Motor neuron (in vitro differentiated cells): ENCODE results near the gene DUOXA1. TPM values are rescaled to one million over a fixed set of nuclear protein-coding genes. Genes with fewer than 3 reads are reported as not detected.
"Not testable (repeated sequence)": the region's sequence is repeated elsewhere in the genome, so short reads cannot be mapped to it uniquely, and the experiment has no call there.

Experiments used
- ATAC-seq, 8 experiments: fragments of 200-7000 bp; cut with Tn5 transposase; replicated peaks in 6 of 8; 2 replicates each; pipeline ENCODE4 v1.8.0; 2021; ENCODE audit warnings: mild to moderate bottlenecking in 8 of 8, moderate library complexity in 8 of 8
- H3K27ac ChIP-seq, 2 donors: fragments of 250-450 bp; sonication (Bioruptor Pico); 2 replicates each; pipeline ENCODE4 v1.9.0; 2021; ENCODE audit warnings: antibody characterized with exemption in 2 of 2, mild to moderate bottlenecking in 2 of 2, moderate library complexity in 1 of 2
- H3K4me1 ChIP-seq, 2 donors: fragments of 250-450 bp; sonication (Bioruptor Pico); replicated peaks in 1 of 2; 2 replicates each; pipeline ENCODE4 v1.6.1; 2021; ENCODE audit warnings: antibody characterized with exemption in 2 of 2, mild to moderate bottlenecking in 2 of 2, moderate library complexity in 1 of 2
- H3K4me3 ChIP-seq, 5 donors: fragments of 250-450 bp; sonication (Bioruptor Pico); 2 replicates each; pipeline ENCODE4 v1.9.0; 2021; ENCODE audit warnings: antibody characterized with exemption in 5 of 5, mild to moderate bottlenecking in 5 of 5, moderate library complexity in 4 of 5
- WGBS, 10 experiments: fragments of 450-650 bp; shearing (Covaris generic); methylation state at CpG; one replicate each; pipeline ENCODE4 v1.0.0; 2022; 5-methylcytosine and 5-hydroxymethylcytosine counted together
- in situ Hi-C, 9 experiments: fragments of 400-800 bp; cut with MboI; loops; one replicate each; pipeline ENCODE4 v1.15.0; 2021; ENCODE audit warnings: low sequenced_read_pairs in 9 of 9, low pct_unique_long_range_greater_than_20kb in 2 of 9; ENCODE audit not compliant: unreplicated experiment in 9 of 9
- total RNA-seq, 8 experiments: library from RNA; unstranded; fragments of 300-600 nt; gene quantifications; 2 replicates each; pipeline versions ENCODE4 v1.2.3 to v1.2.4, GENCODE V29; 2022

DUOXA1 gene
- total RNA-seq, 8 experiments from 2014 or later = 0.05 to 3.3 (median 0.48) TPM; not detected in 2

GRCh38 chr15:45084163-45084562 lies 45.5 kb downstream of the DUOXA1 start:
- 11 to 94% (median 49%) methylated on average over 1 to 3 of the region's 3 CpGs; no CpG with 5 or more reads in 1 of the 10 experiments for WGBS, 10 experiments
- Histone ChIP-seq H3K27ac (no peak overlapping the region), H3K4me3 (no peak overlapping the region), H3K4me1 (peaks cover 6% of the 10 kb centered on the region in 2 donors)
- no peak for ATAC-seq
- in situ Hi-C loops = no loop called here

GRCh38 chr15:45083223-45083622 lies 46.5 kb downstream of the DUOXA1 start:
- Histone ChIP-seq H3K27ac (no peak overlapping the region), H3K4me3 (no peak overlapping the region), H3K4me1 (peaks cover 0 to under 1% of the 10 kb centered on the region in 2 donors)
- ATAC-seq = no peak
- in situ Hi-C loops = no loop called here

GRCh38 chr15:45082412-45082811 lies 47.3 kb downstream of the DUOXA1 start:
- WGBS, 10 experiments = 75 to 77% methylated on average over 4 to 5 of the region's 10 CpGs; no CpG with 5 or more reads in 8 of the 10 experiments
- ATAC-seq, H3K27ac ChIP-seq, in situ Hi-C loops, H3K4me1 ChIP-seq, H3K4me3 ChIP-seq: not testable (repeated sequence)

GRCh38 chr15:45080593-45080992 lies 49.1 kb downstream of the DUOXA1 start:
- WGBS, 10 experiments = no CpG with 5 or more reads among the region's 3 CpGs
- in situ Hi-C loops, H3K27ac ChIP-seq, H3K4me1 ChIP-seq, ATAC-seq, H3K4me3 ChIP-seq: not testable (repeated sequence)

- peak in 1 of 8 experiments; percentile 18 for ATAC-seq
Observed at GRCh38 chr15:45079628-45080246, 49.9 kb downstream of the DUOXA1 start.

GRCh38 chr15:45079201-45079600 lies 50.5 kb downstream of the DUOXA1 start:
- H3K4me3 ChIP-seq, in situ Hi-C loops, H3K27ac ChIP-seq, H3K4me1 ChIP-seq, ATAC-seq: not testable (repeated sequence)
- 90% methylated on average over 2 of the region's 5 CpGs; no CpG with 5 or more reads in 9 of the 10 experiments for WGBS, 10 experiments

More at GRCh38 chr15:45079628-45080246, 49.9 kb downstream of the DUOXA1 start:
- WGBS, 10 experiments = 20 to 80% methylated on average over 1 of the region's 5 CpGs; no CpG with 5 or more reads in 8 of the 10 experiments
- H3K4me3 ChIP-seq, H3K4me1 ChIP-seq, H3K27ac ChIP-seq, in situ Hi-C loops: not testable (repeated sequence)

GRCh38 chr15:45077391-45077790 lies 52.3 kb downstream of the DUOXA1 start:
- H3K27ac ChIP-seq, ATAC-seq, H3K4me3 ChIP-seq, in situ Hi-C loops, H3K4me1 ChIP-seq: not testable (repeated sequence)
- no CpG with 5 or more reads among the region's 2 CpGs for WGBS, 10 experiments

GRCh38 chr15:45075440-45076320 lies 54.0 kb downstream of the DUOXA1 start:
- H3K4me3 ChIP-seq, H3K27ac ChIP-seq, in situ Hi-C loops, H3K4me1 ChIP-seq: not testable (repeated sequence)
- peak in 3 of 8 experiments; percentile 10 to 44 (median 43) for ATAC-seq
- no CpG with 5 or more reads among the region's 9 CpGs for WGBS, 10 experiments

- not testable (repeated sequence) for H3K4me3 ChIP-seq, ATAC-seq, H3K27ac ChIP-seq, H3K4me1 ChIP-seq
- in situ Hi-C loops = loop anchor here in 1 of 9 experiments (25.0 kb wide), 1 partner anchor 111 kb away; the partner anchor contains the start of gene TERB2
Observed at GRCh38 chr15:45073602-45074001, 56.1 kb downstream of the DUOXA1 start.

- 100% methylated on average over 1 of the region's 6 CpGs; no CpG with 5 or more reads in 9 of the 10 experiments for WGBS, 10 experiments
- not testable (repeated sequence) for H3K4me1 ChIP-seq, H3K4me3 ChIP-seq, H3K27ac ChIP-seq, ATAC-seq
- in situ Hi-C loops = loop anchor here in 1 of 9 experiments (25.0 kb wide), 1 partner anchor 108 kb away; the partner anchor contains the start of gene TERB2
Observed at GRCh38 chr15:45069942-45070360, 59.7 kb downstream of the DUOXA1 start.

Other genes starting within 250 kb of the DUOXA1 start
- under 1 TPM in 1 of 8 experiments, not detected in 7; 0.38 TPM for gene TERB2, start 173.2 kb downstream of the DUOXA1 start, total RNA-seq
- gene SORD, start 106.7 kb downstream of the DUOXA1 start, total RNA-seq = 10 to 100 TPM in 4 of 8 experiments, 1 to 10 TPM in 4; 3.5 to 24.5 (median 10.5) TPM
- 1 to 10 TPM in 1 of 8 experiments, under 1 TPM in 6, not detected in 1; under 0.01 to 1.4 (median 0.49) TPM for gene DUOX2, start 15.7 kb downstream of the DUOXA1 start, total RNA-seq
- gene DUOXA2, start 15.6 kb downstream of the DUOXA1 start, total RNA-seq = under 1 TPM in 4 of 8 experiments, not detected in 4; 0.05 to 0.85 (median 0.33) TPM
- 1 to 10 TPM in 7 of 8 experiments, under 1 TPM in 1; 0.72 to 3.0 (median 1.4) TPM for gene DUOX1, start 115 bp upstream of the DUOXA1 start, total RNA-seq
- gene SHF, start 58.1 kb upstream of the DUOXA1 start, total RNA-seq = 10 to 100 TPM in 5 of 8 experiments, 1 to 10 TPM in 3; 1.0 to 38.7 (median 25.3) TPM
- gene SLC28A2, start 122.4 kb upstream of the DUOXA1 start, total RNA-seq = 1 to 10 TPM in 1 of 8 experiments, under 1 TPM in 7; 0.04 to 1.5 (median 0.44) TPM
- gene GATM, start 248.7 kb upstream of the DUOXA1 start, total RNA-seq = 10 to 100 TPM in 6 of 8 experiments, 1 to 10 TPM in 2; 1.4 to 69.2 (median 16.3) TPM